C4-2B (cell line): Measurements from ENCODE around the gene BAG3.
A peak's percentile ranks its signal among the peaks of the same experiment; 100 is the strongest.

ENCODE experiments used
- H3K27ac ChIP-seq: fragments of 450-650 bp; 2 replicates; pipeline ENCODE4 v1.5.1; 2017
- ZFX ChIP-seq: fragments of 450-650 bp; IDR thresholded peaks from 2 replicates; pipeline ENCODE4 v1.6.1; 2017
- TF ChIP-seq, protein P1 (sequence below): fragments of 450-650 bp; conservative IDR thresholded peaks from 2 replicates; pipeline ENCODE4 v1.5.1; 2017; ENCODE audit warnings: mild to moderate bottlenecking

Gene BAG3

DNA sequence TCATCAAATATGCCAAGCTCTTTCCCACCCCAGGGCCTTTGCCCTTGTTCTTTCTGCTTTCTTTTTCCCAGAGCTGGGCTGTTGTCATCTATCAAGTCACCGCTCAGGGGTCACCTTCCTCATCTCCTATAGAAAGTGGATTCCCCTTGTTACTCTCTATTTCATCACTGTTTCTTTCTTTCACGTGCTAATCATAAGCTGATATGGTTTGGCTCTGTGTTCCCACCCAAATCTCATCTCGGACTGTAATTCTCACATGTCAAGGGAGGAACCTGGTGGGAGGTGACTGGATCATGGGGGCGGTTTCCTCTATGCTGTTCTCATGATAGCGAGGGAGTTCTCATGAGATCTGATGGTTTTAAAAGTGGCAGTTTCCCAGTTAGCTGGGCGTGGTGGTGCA lies 37.4 kb upstream of the BAG3 start:
- no peak overlapping the region for H3K27ac ChIP-seq
- TF ChIP-seq, protein P1, sequence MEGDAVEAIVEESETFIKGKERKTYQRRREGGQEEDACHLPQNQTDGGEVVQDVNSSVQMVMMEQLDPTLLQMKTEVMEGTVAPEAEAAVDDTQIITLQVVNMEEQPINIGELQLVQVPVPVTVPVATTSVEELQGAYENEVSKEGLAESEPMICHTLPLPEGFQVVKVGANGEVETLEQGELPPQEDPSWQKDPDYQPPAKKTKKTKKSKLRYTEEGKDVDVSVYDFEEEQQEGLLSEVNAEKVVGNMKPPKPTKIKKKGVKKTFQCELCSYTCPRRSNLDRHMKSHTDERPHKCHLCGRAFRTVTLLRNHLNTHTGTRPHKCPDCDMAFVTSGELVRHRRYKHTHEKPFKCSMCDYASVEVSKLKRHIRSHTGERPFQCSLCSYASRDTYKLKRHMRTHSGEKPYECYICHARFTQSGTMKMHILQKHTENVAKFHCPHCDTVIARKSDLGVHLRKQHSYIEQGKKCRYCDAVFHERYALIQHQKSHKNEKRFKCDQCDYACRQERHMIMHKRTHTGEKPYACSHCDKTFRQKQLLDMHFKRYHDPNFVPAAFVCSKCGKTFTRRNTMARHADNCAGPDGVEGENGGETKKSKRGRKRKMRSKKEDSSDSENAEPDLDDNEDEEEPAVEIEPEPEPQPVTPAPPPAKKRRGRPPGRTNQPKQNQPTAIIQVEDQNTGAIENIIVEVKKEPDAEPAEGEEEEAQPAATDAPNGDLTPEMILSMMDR, result no peak
- TF ChIP-seq ZFX, result no peak

DNA sequence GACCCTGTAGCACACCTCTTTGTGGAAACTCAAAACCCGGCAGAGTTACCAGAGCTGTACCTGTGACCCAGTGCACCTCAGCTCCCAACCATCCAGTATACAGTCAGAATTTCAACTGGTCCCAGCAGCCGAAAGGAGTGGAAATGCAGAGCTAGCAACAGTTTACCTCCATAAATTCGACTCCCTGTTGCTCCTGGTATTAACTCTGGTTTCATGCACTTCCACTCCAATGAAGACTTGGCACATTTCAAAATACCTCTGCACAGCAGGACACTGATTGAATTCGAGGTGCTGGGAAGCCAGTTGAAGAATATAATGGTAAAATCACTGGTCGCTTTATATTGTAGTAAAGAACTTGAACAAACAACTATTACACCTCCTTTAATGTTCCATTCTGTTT lies 36.5 kb upstream of the BAG3 start:
- TF ChIP-seq, protein P1, result no peak
- no peak for TF ChIP-seq ZFX
- H3K27ac ChIP-seq, result no peak overlapping the region

DNA sequence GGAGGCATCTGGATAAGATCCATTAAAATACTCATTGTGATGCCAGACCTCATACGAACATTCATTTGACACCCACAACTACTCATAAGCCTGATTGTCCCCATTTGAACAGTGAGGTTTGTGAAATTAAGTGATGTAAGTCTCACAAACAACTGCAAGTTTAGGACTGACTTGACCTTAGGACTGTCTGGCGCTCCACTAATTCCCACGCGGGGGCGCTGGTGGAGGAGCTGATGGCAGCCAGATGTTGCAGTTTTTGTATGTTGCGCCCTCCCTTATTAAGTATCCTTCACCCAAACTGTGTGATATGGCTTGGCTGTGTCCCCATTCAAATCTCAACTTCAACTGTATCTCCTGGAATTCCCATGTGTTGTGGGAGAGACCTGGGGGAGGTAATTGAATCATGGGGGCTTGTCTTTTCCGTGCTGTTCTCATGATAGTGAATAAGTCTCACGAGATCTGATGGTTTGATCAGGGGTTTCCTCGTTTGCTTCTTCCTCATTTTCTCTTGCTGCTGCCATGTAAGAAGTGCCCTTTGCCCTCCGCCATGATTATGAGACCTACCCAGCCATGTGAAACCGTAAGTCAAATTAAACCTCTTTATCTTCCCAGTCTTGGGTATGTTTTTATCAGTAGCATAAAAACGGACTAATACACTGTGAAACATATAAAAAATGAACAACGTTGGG lies 34.2 kb upstream of the BAG3 start:
- H3K27ac ChIP-seq, result no peak overlapping the region

DNA sequence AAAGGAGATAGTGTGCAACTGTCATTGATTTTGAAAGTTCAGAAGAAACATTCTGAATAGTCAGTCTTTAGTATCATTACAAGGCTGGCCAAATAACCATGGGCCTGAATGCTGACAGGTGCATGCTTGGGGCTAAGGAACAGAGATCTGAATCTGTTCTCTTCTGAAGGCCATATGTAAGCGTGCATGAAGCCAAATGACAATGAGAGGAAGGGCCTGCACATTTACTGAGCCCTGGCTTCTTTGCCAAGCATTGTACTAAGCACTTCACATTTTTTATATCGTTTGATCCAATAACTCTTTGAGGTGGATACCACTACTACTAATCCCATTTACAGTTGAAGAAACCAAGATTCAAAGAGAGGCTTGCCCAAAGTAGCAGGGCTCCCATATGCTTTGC lies 32.0 kb upstream of the BAG3 start:
- H3K27ac ChIP-seq, result peak overlapping the region; percentile 31; the same call in 1 of the 2 replicates
- no peak for TF ChIP-seq ZFX
- TF ChIP-seq, protein P1, result no peak

More for the DNA sequence above, 34.2 kb upstream of the BAG3 start:
- TF ChIP-seq, protein P1, result no peak
- no peak for TF ChIP-seq ZFX

DNA sequence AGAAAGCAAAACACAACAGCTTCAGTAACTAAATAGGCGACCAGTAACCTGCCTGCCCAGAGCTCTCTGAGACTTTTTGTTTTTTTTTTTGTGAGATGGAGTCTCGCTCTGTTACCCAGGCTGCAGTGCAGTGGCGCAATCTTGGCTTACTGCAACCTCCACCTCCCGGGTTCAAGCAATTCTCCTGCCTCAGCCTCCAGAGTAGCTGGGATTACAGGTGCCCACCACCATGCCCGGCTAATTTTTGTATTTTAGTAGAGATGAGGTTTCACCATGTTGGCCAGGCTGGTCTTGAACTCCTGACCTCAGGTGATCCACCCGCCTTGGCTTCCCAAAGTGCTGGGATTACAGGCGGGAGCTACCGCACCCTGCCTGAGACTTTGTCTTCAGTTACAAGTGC lies 31.4 kb upstream of the BAG3 start:
- peak overlapping the region; percentile 31; the same call in 1 of the 2 replicates for H3K27ac ChIP-seq

DNA sequence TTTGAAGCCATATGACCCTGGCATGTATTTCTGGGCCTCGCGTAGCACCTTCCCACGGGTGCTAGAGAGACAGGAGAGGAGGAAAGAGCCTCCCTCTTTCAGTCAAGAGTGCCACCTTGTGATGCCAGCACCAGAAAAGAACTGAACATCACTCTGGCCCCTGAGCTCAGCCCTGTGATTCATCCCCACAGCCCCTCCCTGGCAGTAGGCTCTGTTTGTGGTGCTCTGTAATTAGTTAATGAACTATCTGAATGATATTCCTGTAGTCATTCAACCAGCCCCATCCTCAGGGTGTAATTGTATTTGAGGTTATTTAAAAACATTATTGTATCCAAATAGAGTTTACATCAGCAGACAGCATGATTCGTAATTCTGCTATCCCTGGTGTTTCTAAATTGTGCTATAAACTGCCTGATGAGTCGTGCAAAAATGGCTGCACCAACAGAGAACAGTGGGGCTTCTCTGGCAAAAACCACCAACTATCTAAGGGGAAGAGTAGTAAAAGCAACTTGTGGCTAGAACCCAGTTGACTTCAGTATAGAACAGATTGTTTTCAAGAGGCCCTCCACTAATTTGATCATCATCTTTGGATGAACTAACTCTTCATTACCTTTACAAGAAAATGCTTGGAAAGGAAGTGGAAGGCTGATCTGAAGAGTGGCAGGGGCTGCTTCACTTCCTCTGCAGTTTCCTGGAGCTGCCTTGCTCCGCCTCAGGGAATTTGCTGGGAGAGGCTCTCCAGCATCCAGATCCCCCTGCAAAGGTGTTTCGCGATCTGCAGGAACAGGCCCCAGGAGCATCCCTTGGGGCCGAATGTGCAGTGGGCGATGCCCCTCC lies 30.7 kb upstream of the BAG3 start:
- no peak overlapping the region for H3K27ac ChIP-seq
- no peak for TF ChIP-seq ZFX
- TF ChIP-seq, protein P1, result no peak

DNA sequence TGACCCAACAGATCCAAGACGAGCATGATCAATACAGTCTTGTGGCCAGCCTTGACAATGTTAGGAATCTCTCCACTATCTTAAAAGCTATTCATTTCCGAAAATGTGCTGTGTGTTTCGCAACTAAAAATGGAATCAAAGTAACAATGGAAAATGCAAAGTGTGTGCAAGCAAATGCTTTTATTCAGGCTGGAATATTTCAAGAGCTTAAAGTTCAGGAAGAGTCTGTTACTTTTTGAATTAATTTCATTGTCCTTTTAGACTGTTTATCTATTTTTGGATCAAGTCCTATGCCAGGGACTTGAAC lies 30.1 kb upstream of the BAG3 start:
- H3K27ac ChIP-seq, result no peak overlapping the region
- TF ChIP-seq ZFX, result no peak

DNA sequence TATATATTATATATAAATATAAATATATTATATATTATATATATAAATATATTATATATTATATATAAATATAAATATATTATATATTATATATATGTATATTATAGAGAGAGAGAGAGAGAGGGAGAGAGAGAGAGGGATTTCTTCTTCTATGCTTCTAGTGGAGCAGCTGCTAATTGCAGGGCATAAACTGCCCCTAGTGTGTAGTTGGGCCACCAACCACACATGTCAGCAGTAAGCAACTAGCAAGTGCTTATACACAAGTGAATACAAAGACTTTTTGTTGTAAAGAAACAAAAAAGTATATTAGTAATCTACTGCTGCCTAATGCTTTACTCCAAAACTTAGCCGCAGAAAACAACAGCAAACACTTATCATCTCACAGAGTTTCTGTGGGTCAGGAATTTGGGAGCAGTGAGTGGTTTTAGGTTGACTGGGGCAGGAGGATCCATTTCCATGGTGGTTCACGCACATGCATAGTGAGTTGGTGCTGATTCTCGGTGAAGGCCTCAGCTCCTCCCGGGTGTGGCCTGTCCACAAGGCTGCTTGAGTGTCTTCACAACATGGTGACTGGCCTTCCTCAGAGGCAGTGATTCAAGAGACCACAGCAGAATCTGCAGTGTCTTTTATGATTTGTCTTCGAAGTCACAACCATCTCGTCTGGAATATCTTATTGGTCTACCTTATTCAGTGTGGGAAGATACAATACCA lies 25.5 kb upstream of the BAG3 start:
- no peak overlapping the region for H3K27ac ChIP-seq
- no peak for TF ChIP-seq ZFX
- TF ChIP-seq, protein P1, result no peak
